ENCODE data around the gene ATAD3B.

The ATAD3B gene

DNA sequence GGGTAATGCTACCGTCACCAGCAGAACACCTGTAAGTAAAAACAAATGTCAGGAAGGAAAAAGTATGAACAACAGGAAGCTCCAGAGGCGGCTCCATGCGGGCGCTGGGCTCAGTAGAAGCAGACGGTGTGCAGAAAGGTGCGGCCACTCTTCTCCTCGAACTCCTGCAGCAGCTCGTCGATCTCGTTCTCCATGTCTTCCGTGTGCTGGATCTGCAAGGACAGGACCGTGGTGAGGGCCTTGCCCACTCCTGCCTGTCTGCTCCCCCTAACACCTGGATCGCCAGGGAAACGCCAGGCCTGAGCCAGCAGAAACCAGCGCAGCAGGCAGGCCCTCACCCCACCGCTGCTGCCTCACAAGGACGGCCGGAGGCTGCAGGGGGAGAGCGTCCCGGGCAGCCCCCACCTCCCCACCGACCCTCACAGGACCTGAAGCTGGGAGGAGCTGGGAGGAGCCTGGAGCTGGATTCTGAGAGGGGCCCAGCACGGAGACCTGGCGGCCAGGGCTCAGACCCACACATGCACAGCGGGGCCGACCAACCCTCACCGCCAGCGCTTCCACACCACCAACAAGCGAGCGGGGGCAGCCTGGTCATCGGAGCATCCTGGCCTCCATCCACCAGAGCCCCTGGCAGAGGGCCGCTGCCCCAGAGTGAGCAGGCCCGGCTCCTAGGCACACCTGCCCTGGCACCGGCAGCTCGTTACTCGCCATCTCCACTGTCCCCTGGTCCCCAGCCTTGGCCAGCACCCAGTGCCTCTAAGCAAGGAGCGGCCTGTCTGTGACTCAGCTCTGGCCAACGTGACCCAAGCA is 70.6 kb downstream of the ATAD3B start:
- no peak overlapping the region for H2AFZ ChIP-seq (ENCODE audit: low read depth, low read length)
- H2BK15ac ChIP-seq (ENCODE audit: low read depth, poor library complexity, severe bottlenecking): no peak overlapping the region
- H3K9me3 ChIP-seq (ENCODE audit: control insufficient read depth, low read length): no peaks in the 10 kb centered on the region
- peaks cover 36 to 70% of the 10 kb centered on the region in 2 experiments for H3K36me3 ChIP-seq (ENCODE audit: control insufficient read depth in 1 of 2, insufficient read depth in 2 of 2, low read depth in 1 of 2, low read length in 2 of 2)
- H3K4ac ChIP-seq (ENCODE audit: low read depth in 1 of 2, low read length in 2 of 2): no peak overlapping the region
- 92% methylated on average over 30 of the region's 37 CpGs for WGBS
- H4K91ac ChIP-seq (ENCODE audit: low read length): no peak overlapping the region
- no peak overlapping the region for H3K27ac ChIP-seq (ENCODE audit: low read length, poor library complexity, severe bottlenecking)
- H3K18ac ChIP-seq (ENCODE audit: low read depth in 1 of 2, low read length in 2 of 2): no peak overlapping the region
- H3K27me3 ChIP-seq (ENCODE audit: control insufficient read depth in 1 of 2, insufficient read depth in 1 of 2, low read length in 2 of 2): no peaks in the 10 kb centered on the region
- peaks cover 19% of the 10 kb centered on the region for H3K79me1 ChIP-seq (replicated peaks; ENCODE audit: low read length, poor library complexity, severe bottlenecking)
- no peak overlapping the region for H3K14ac ChIP-seq (ENCODE audit: low read length in 2 of 2)
- H3K9ac ChIP-seq (ENCODE audit: low read length): no peak overlapping the region
- no peak overlapping the region for H2BK12ac ChIP-seq (ENCODE audit: low read length in 2 of 2)
- H3K23ac ChIP-seq (ENCODE audit: low read length in 2 of 2): no peak overlapping the region
- no peak overlapping the region for H4K8ac ChIP-seq (ENCODE audit: low read length)
- H3K4me1 ChIP-seq (ENCODE audit: control insufficient read depth, insufficient read depth, low read depth, low read length): peaks cover 41% of the 10 kb centered on the region
- no peak overlapping the region for H3K4me3 ChIP-seq (ENCODE audit: insufficient read depth in 1 of 2, low read depth in 1 of 2, low read length in 2 of 2)
- H2AK5ac ChIP-seq (ENCODE audit: low read length, severe bottlenecking): no peak overlapping the region
- H3K4me2 ChIP-seq (ENCODE audit: low read length, poor library complexity, severe bottlenecking): no peak overlapping the region
- H2BK120ac ChIP-seq (ENCODE audit: low read depth, low read length): no peak overlapping the region
- no peak for DNase-seq
- no peak overlapping the region for H2BK5ac ChIP-seq (ENCODE audit: low read depth, low read length, poor library complexity, severe bottlenecking)

DNA sequence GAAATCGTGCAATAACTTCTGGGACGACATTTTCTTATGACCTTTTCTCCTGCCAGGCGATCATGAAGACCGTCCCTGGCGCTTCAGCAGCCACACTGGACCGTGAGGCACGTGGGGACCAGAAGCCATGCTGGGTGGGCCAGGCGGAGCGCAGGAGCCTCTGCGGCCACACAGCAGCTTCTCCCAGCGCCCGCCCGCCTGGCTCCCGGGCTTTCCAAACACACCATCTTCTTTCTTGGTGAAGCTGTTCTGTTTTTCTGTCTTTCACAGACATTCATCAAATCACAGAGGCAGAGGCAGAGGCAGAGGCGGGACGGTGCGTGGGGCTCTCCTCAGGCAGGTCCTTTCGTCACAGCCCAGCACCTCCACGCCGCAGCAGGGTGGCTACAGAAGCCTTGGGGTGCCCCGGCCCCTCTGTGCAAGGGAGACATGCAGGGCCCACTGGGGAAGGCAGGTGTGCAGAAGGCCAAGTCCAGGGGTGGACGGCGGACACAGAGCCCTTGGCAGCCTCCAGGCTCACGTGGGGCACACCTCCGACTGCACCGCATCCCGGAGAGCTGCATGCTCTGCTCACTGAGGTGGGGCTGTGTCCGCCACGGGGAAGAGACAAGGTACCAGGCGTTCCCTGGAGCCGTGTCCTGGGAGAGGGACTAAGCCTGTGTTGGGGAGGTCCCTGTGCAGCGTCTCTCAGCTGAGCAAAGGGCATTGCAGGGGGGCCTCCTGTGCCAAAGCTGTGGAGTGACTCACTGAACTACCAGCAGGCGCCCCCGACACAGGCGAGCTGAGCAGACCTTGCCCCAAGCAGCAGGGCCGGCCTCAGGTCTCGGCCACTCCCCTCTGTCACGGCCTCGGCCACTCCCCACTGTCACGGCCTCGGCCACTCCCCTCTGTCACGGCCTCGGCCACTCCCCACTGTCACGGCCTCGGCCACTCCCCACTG is 71.5 kb downstream of the ATAD3B start:
- no peak overlapping the region for H2BK12ac ChIP-seq (ENCODE audit: low read length in 2 of 2)
- no peak overlapping the region for H3K27ac ChIP-seq (ENCODE audit: low read length, poor library complexity, severe bottlenecking)
- peaks cover 27 to 69% of the 10 kb centered on the region in 2 experiments for H3K36me3 ChIP-seq (ENCODE audit: control insufficient read depth in 1 of 2, insufficient read depth in 2 of 2, low read depth in 1 of 2, low read length in 2 of 2)
- H3K79me1 ChIP-seq (replicated peaks; ENCODE audit: low read length, poor library complexity, severe bottlenecking): peaks cover 21% of the 10 kb centered on the region
- no peak overlapping the region for H3K9ac ChIP-seq (ENCODE audit: low read length)
- H3K9me3 ChIP-seq (ENCODE audit: control insufficient read depth, low read length): no peaks in the 10 kb centered on the region
- H4K8ac ChIP-seq (ENCODE audit: low read length): no peak overlapping the region
- no peak for DNase-seq
- H2BK120ac ChIP-seq (ENCODE audit: low read depth, low read length): no peak overlapping the region
- H3K4me2 ChIP-seq (ENCODE audit: low read length, poor library complexity, severe bottlenecking): no peak overlapping the region
- H3K27me3 ChIP-seq (ENCODE audit: control insufficient read depth in 1 of 2, insufficient read depth in 1 of 2, low read length in 2 of 2): no peaks in the 10 kb centered on the region
- WGBS: 94% methylated on average over 45 of the region's 45 CpGs
- H3K4me3 ChIP-seq (ENCODE audit: insufficient read depth in 1 of 2, low read depth in 1 of 2, low read length in 2 of 2): no peak overlapping the region
- H2BK5ac ChIP-seq (ENCODE audit: low read depth, low read length, poor library complexity, severe bottlenecking): no peak overlapping the region
- no peak overlapping the region for H3K14ac ChIP-seq (ENCODE audit: low read length in 2 of 2)
- no peak overlapping the region for H4K91ac ChIP-seq (ENCODE audit: low read length)
- no peak overlapping the region for H2AFZ ChIP-seq (ENCODE audit: low read depth, low read length)
- no peak overlapping the region for H3K23ac ChIP-seq (ENCODE audit: low read length in 2 of 2)
- H3K4ac ChIP-seq (ENCODE audit: low read depth in 1 of 2, low read length in 2 of 2): no peak overlapping the region
- no peak overlapping the region for H3K18ac ChIP-seq (ENCODE audit: low read depth in 1 of 2, low read length in 2 of 2)
- no peak overlapping the region for H2BK15ac ChIP-seq (ENCODE audit: low read depth, poor library complexity, severe bottlenecking)
- H2AK5ac ChIP-seq (ENCODE audit: low read length, severe bottlenecking): no peak overlapping the region
- H3K4me1 ChIP-seq (ENCODE audit: control insufficient read depth, insufficient read depth, low read depth, low read length): peaks cover 39% of the 10 kb centered on the region

DNA sequence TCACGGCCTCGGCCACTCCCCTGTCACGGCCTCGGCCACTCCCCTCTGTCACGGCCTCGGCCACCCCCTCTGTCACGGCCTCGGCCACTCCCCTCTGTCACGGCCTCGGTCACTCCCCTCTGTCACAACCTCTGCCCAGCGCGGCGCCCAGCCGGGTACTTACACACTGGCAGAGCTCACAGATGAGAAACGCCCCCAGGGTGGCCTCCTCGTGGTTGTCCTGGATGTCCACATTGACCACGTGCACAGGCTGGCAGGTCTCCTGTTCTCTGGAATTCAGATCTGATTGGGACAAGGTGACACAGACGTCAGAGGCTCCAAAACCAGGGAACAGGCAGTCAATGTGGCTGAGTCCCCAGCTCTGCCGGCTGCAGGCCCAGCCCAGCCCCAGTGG is 72.1 kb downstream of the ATAD3B start:
- Histone ChIP-seq H3K36me3 (ENCODE audit: control insufficient read depth in 1 of 2, insufficient read depth in 2 of 2, low read depth in 1 of 2, low read length in 2 of 2) (peaks cover 22 to 68% of the 10 kb centered on the region in 2 experiments), H2BK15ac (ENCODE audit: low read depth, poor library complexity, severe bottlenecking) (no peak overlapping the region), H3K27ac (ENCODE audit: low read length, poor library complexity, severe bottlenecking) (no peak overlapping the region), H3K9me3 (ENCODE audit: control insufficient read depth, low read length) (no peaks in the 10 kb centered on the region), H3K27me3 (ENCODE audit: control insufficient read depth in 1 of 2, insufficient read depth in 1 of 2, low read length in 2 of 2) (no peaks in the 10 kb centered on the region), H2BK12ac (ENCODE audit: low read length in 2 of 2) (no peak overlapping the region), H2BK120ac (ENCODE audit: low read depth, low read length) (no peak overlapping the region), H4K91ac (ENCODE audit: low read length) (no peak overlapping the region), H3K9ac (ENCODE audit: low read length) (no peak overlapping the region), H3K4me3 (ENCODE audit: insufficient read depth in 1 of 2, low read depth in 1 of 2, low read length in 2 of 2) (no peak overlapping the region), H4K8ac (ENCODE audit: low read length) (no peak overlapping the region), H2AFZ (ENCODE audit: low read depth, low read length) (no peak overlapping the region), H3K14ac (ENCODE audit: low read length in 2 of 2) (no peak overlapping the region), H2AK5ac (ENCODE audit: low read length, severe bottlenecking) (no peak overlapping the region), H3K23ac (ENCODE audit: low read length in 2 of 2) (no peak overlapping the region), H3K4me2 (ENCODE audit: low read length, poor library complexity, severe bottlenecking) (no peak overlapping the region), H2BK5ac (ENCODE audit: low read depth, low read length, poor library complexity, severe bottlenecking) (no peak overlapping the region), H3K4me1 (ENCODE audit: control insufficient read depth, insufficient read depth, low read depth, low read length) (peaks cover 33% of the 10 kb centered on the region), H3K18ac (ENCODE audit: low read depth in 1 of 2, low read length in 2 of 2) (no peak overlapping the region), H3K4ac (ENCODE audit: low read depth in 1 of 2, low read length in 2 of 2) (no peak overlapping the region), H3K79me1 (replicated peaks; ENCODE audit: low read length, poor library complexity, severe bottlenecking) (peaks cover 17% of the 10 kb centered on the region)
- no peak for DNase-seq
- 93% methylated on average over 19 of the region's 19 CpGs for WGBS

DNA sequence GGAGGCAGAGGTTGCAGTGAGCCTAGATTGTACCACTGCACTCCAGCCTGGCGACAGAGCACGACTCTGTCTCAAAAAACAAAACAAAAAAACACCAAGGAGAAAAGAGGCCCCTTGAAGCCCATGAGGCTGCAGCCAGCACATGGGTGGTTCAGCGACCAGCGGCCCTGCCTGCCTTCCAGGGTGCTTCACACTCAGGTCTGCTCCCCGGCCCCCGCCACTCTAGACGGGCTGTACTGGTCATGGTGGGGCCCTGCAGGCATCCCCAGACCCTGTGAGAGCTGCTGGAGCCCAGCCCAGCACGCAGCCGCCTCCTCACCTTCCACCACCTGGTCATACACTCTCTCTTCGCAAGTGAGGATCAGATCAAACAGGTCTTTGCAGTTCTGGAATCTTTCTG is 73.0 kb downstream of the ATAD3B start:
- no peak overlapping the region for H3K23ac ChIP-seq (ENCODE audit: low read length in 2 of 2)
- peaks cover 20 to 64% of the 10 kb centered on the region in 2 experiments for H3K36me3 ChIP-seq (ENCODE audit: control insufficient read depth in 1 of 2, insufficient read depth in 2 of 2, low read depth in 1 of 2, low read length in 2 of 2)
- no peaks in the 10 kb centered on the region for H3K27me3 ChIP-seq (ENCODE audit: control insufficient read depth in 1 of 2, insufficient read depth in 1 of 2, low read length in 2 of 2)
- no peak overlapping the region for H3K27ac ChIP-seq (ENCODE audit: low read length, poor library complexity, severe bottlenecking)
- H4K91ac ChIP-seq (ENCODE audit: low read length): no peak overlapping the region
- no peak overlapping the region for H3K4me3 ChIP-seq (ENCODE audit: insufficient read depth in 1 of 2, low read depth in 1 of 2, low read length in 2 of 2)
- 97% methylated on average over 10 of the region's 10 CpGs for WGBS
- no peak overlapping the region for H3K4ac ChIP-seq (ENCODE audit: low read depth in 1 of 2, low read length in 2 of 2)
- no peak overlapping the region for H3K4me2 ChIP-seq (ENCODE audit: low read length, poor library complexity, severe bottlenecking)
- no peak overlapping the region for H2BK15ac ChIP-seq (ENCODE audit: low read depth, poor library complexity, severe bottlenecking)
- H4K8ac ChIP-seq (ENCODE audit: low read length): no peak overlapping the region
- H3K4me1 ChIP-seq (ENCODE audit: control insufficient read depth, insufficient read depth, low read depth, low read length): peaks cover 25% of the 10 kb centered on the region
- no peak overlapping the region for H3K14ac ChIP-seq (ENCODE audit: low read length in 2 of 2)
- H3K9ac ChIP-seq (ENCODE audit: low read length): no peak overlapping the region
- H3K18ac ChIP-seq (ENCODE audit: low read depth in 1 of 2, low read length in 2 of 2): no peak overlapping the region
- H2AK5ac ChIP-seq (ENCODE audit: low read length, severe bottlenecking): no peak overlapping the region
- H3K9me3 ChIP-seq (ENCODE audit: control insufficient read depth, low read length): no peaks in the 10 kb centered on the region
- no peak overlapping the region for H2BK5ac ChIP-seq (ENCODE audit: low read depth, low read length, poor library complexity, severe bottlenecking)
- H2AFZ ChIP-seq (ENCODE audit: low read depth, low read length): no peak overlapping the region
- H3K79me1 ChIP-seq (replicated peaks; ENCODE audit: low read length, poor library complexity, severe bottlenecking): peaks cover 12% of the 10 kb centered on the region
- H2BK12ac ChIP-seq (ENCODE audit: low read length in 2 of 2): no peak overlapping the region
- no peak for DNase-seq
- H2BK120ac ChIP-seq (ENCODE audit: low read depth, low read length): no peak overlapping the region
